HepG2 (cell line): ENCODE results near the gene KCNB1. TPM values are rescaled to one million over a fixed set of nuclear protein-coding genes. Genes with fewer than 3 reads are reported as not detected.

Source experiments
- HOXA5 ChIP-seq: sonication (generic); formaldehyde crosslinking; IDR thresholded peaks from 2 replicates; pipeline ENCODE4 v1.4.0; 2020; ENCODE audit warnings: missing genetic modification reagents
- ZFP82 ChIP-seq: sonication (generic); formaldehyde crosslinking; IDR thresholded peaks from 2 replicates; pipeline ENCODE4 v1.5.1; 2020; ENCODE audit warnings: mild to moderate bottlenecking, missing genetic modification reagents, borderline replicate concordance
- ZKSCAN5 ChIP-seq: sonication (generic); formaldehyde crosslinking; IDR thresholded peaks from 2 replicates; pipeline ENCODE4 v1.5.1; 2020; ENCODE audit warnings: mild to moderate bottlenecking, missing genetic modification reagents
- ZNF160 ChIP-seq: sonication (generic); formaldehyde crosslinking; IDR thresholded peaks from 2 replicates; pipeline ENCODE4 v1.8.0; 2022; ENCODE audit warnings: mild to moderate bottlenecking, inconsistent platforms, missing genetic modification reagents
- ZNF292 ChIP-seq: sonication (generic); formaldehyde crosslinking; IDR thresholded peaks from 2 replicates; pipeline ENCODE4 v1.8.1; 2022; ENCODE audit warnings: mild to moderate bottlenecking, low read depth, missing genetic modification reagents, borderline replicate concordance
- ZNF317 ChIP-seq: sonication (generic); formaldehyde crosslinking; IDR thresholded peaks from 2 replicates; pipeline ENCODE4 v1.5.0; 2020; ENCODE audit warnings: mild to moderate bottlenecking, missing genetic modification reagents
- ZNF34 ChIP-seq: sonication (generic); formaldehyde crosslinking; IDR thresholded peaks from 2 replicates; pipeline ENCODE4 v1.4.0; 2020; ENCODE audit warnings: mild to moderate bottlenecking, missing genetic modification reagents, borderline replicate concordance
- ZNF44 ChIP-seq: sonication (generic); formaldehyde crosslinking; IDR thresholded peaks from 2 replicates; pipeline ENCODE4 v1.5.1; 2020; ENCODE audit warnings: mild to moderate bottlenecking, missing genetic modification reagents
- ZNF570 ChIP-seq: sonication (generic); formaldehyde crosslinking; IDR thresholded peaks from 2 replicates; pipeline ENCODE4 v1.4.0; 2020; ENCODE audit warnings: mild to moderate bottlenecking, missing genetic modification reagents, borderline replicate concordance
- ZNF616 ChIP-seq: sonication (generic); formaldehyde crosslinking; IDR thresholded peaks from 2 replicates; pipeline ENCODE4 v1.5.0; 2020; ENCODE audit warnings: low read depth, mild to moderate bottlenecking, missing genetic modification reagents
- ZNF761 ChIP-seq: sonication (generic); formaldehyde crosslinking; conservative IDR thresholded peaks from 2 replicates; pipeline ENCODE4 v1.4.0; 2020; ENCODE audit warnings: mild to moderate bottlenecking, missing genetic modification reagents
- ZNF773 ChIP-seq: sonication (generic); formaldehyde crosslinking; IDR thresholded peaks from 2 replicates; pipeline ENCODE4 v1.4.0; 2020; ENCODE audit warnings: missing genetic modification reagents, borderline replicate concordance
- polyA plus RNA-seq, 8 experiments: library from polyadenylated mRNA; depleted of rRNA in 3 of 8; stranded (reverse) in 7 of 8; unstranded in 1 of 8; fragments of >200 nt; fragmentation: Illumina TruSeq in 4 of 8; extraction: Trizol in 4 of 8; gene quantifications; 2 replicates each; pipeline versions ENCODE4 v1.2.1 to v1.2.3, GENCODE V29; 2011 to 2016; ENCODE audit warnings: low read depth in 4 of 8, missing spikeins in 1 of 8, mixed read lengths in 1 of 8; ENCODE audit not compliant: insufficient read depth in 1 of 8
- total RNA-seq, 5 experiments: library from RNA; depleted of rRNA; stranded (reverse); fragments of >200 nt; fragmentation: Illumina TruSeq; extraction: Trizol; gene quantifications; 2 replicates each; pipeline ENCODE4 v1.2.3, GENCODE V29; 2016; ENCODE audit warnings: low read depth in 1 of 5
- TF ChIP-seq, protein P1 (sequence below): sonication (generic); formaldehyde crosslinking; IDR thresholded peaks from 2 replicates; pipeline ENCODE4 v1.5.0; 2020; ENCODE audit warnings: mild to moderate bottlenecking, missing genetic modification reagents
- TF ChIP-seq, protein P2 (sequence below): sonication (generic); formaldehyde crosslinking; IDR thresholded peaks from 2 replicates; pipeline ENCODE4 v1.8.0; 2022; ENCODE audit warnings: missing genetic modification reagents, mild to moderate bottlenecking, inconsistent platforms, borderline replicate concordance
- TF ChIP-seq, protein P3 (sequence below): sonication (generic); formaldehyde crosslinking; IDR thresholded peaks from 2 replicates; pipeline ENCODE4 v1.5.1; 2020; ENCODE audit warnings: missing genetic modification reagents, mild to moderate bottlenecking, borderline replicate concordance
- TF ChIP-seq, protein P4 (sequence below): sonication (generic); formaldehyde crosslinking; IDR thresholded peaks from 2 replicates; pipeline ENCODE4 v1.8.1; 2023; ENCODE audit warnings: mild to moderate bottlenecking, inconsistent platforms, moderate library complexity, missing genetic modification reagents, borderline replicate concordance
- TF ChIP-seq, protein P5 (sequence below): sonication (generic); formaldehyde crosslinking; IDR thresholded peaks from 2 replicates; pipeline ENCODE4 v1.4.0; 2020; ENCODE audit warnings: missing genetic modification reagents
- TF ChIP-seq, protein P6 (sequence below): sonication (generic); formaldehyde crosslinking; IDR thresholded peaks from 2 replicates; pipeline ENCODE4 v1.5.1; 2020; ENCODE audit warnings: missing genetic modification reagents, mild to moderate bottlenecking, borderline replicate concordance

Gene KCNB1
- total and polyA plus RNA-seq, 2 of the 13 experiments (the other 11 are each of a cell fraction or from before 2014, with no cell fraction given) = 0.02 TPM; not detected in 1

DNA sequence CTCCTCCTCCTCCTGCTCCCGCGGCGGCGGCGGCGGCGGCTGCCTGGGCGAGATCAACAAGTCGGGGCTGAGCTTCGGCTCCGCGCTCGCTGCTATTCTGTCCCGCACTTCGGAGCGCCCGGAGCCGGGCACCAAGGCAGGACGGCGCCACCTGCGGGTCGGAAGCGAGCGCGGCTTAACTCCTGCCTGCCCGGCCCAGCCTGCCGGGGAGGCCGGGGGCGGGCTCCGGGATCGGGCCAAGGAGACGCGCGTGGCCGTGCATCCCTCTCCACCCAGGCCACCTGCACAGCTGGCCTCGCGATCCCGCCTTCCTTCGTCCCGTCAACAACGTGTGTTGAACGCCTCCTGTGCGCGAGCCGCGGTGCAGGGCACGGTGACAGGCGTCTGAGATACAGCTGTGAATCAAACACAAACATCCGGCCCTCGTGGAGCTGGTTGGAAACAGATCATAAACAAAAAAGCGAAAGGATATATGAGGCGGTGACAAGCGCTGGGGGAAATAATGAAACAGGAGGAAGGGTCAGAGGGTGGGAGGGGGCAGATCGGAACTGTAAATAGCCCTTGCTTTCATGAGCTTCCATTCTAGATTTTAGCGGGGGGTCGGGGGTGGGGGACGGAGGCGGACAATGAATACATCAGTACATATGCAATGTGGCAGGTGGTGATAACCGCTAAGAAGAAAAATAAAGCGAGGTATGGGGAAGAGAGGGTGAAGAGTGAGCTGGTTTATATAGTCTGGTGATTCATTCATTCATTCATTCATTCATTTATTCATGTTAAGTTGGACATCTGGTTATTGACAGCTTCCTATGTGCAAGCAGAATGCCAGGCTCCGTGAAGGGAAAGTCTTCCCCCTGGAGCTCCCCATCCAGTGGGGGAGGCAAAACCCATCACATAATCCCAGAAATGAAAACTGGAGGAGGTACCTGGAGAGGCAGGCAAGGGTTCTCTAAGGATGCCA is 2.0 kb upstream of the KCNB1 start (continued):
- TF ChIP-seq, protein P1, sequence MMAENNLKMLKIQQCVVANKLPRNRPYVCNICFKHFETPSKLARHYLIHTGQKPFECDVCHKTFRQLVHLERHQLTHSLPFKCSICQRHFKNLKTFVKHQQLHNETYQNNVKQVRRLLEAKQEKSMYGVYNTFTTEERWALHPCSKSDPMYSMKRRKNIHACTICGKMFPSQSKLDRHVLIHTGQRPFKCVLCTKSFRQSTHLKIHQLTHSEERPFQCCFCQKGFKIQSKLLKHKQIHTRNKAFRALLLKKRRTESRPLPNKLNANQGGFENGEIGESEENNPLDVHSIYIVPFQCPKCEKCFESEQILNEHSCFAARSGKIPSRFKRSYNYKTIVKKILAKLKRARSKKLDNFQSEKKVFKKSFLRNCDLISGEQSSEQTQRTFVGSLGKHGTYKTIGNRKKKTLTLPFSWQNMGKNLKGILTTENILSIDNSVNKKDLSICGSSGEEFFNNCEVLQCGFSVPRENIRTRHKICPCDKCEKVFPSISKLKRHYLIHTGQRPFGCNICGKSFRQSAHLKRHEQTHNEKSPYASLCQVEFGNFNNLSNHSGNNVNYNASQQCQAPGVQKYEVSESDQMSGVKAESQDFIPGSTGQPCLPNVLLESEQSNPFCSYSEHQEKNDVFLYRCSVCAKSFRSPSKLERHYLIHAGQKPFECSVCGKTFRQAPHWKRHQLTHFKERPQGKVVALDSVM (CRISPR knock-in tag) = no peak
- TF ChIP-seq ZNF773 (peak; percentile 57; the same call in 1 of the 2 replicates), ZNF44 (CRISPR knock-in tag) (no peak), ZFP82 (CRISPR knock-in tag) (no peak), ZNF570 (CRISPR knock-in tag) (no peak), ZNF761 (0 out of 2 replicates have a peak, but pooled peaks have one; percentile 71), ZNF616 (CRISPR knock-in tag) (no peak), ZNF317 (CRISPR knock-in tag) (no peak), ZKSCAN5 (no peak), ZNF160 (CRISPR knock-in tag) (no peak), HOXA5 (CRISPR knock-in tag) (peak; percentile 20; the same call in 1 of the 2 replicates), ZNF292 (no peak), ZNF34 (CRISPR knock-in tag) (no peak; the same call in 1 of the 2 replicates)
- TF ChIP-seq, protein P2, sequence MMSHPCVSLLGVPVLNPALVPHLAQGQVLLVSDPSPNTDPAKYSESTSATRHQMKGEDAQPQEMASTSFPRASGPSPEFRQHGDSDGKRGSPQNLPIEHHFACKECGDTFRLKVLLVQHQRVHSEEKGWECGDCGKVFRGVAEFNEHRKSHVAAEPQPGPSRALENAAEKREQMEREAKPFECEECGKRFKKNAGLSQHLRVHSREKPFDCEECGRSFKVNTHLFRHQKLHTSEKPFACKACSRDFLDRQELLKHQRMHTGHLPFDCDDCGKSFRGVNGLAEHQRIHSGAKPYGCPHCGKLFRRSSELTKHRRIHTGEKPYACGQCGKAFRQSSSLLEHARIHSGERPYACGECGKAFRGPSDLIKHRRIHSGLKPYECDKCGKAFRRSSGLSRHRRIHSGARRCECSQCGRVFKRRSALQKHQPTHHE = no peak
- TF ChIP-seq, protein P3, sequence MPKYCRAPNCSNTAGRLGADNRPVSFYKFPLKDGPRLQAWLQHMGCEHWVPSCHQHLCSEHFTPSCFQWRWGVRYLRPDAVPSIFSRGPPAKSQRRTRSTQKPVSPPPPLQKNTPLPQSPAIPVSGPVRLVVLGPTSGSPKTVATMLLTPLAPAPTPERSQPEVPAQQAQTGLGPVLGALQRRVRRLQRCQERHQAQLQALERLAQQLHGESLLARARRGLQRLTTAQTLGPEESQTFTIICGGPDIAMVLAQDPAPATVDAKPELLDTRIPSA (CRISPR knock-in tag) = 0 out of 2 replicates have a peak, but pooled peaks have one; percentile 40
- TF ChIP-seq, protein P4, sequence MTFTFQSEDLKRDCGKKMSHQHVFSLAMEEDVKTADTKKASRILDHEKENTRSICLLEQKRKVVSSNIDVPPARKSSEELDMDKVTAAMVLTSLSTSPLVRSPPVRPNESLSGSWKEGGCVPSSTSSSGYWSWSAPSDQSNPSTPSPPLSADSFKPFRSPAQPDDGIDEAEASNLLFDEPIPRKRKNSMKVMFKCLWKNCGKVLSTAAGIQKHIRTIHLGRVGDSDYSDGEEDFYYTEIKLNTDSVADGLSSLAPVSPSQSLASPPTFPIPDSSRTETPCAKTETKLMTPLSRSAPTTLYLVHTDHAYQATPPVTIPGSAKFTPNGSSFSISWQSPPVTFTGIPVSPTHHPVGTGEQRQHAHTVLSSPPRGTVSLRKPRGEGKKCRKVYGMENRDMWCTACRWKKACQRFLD (CRISPR knock-in tag) = peak; percentile 83; the same call in 1 of the 2 replicates
- TF ChIP-seq, protein P5, sequence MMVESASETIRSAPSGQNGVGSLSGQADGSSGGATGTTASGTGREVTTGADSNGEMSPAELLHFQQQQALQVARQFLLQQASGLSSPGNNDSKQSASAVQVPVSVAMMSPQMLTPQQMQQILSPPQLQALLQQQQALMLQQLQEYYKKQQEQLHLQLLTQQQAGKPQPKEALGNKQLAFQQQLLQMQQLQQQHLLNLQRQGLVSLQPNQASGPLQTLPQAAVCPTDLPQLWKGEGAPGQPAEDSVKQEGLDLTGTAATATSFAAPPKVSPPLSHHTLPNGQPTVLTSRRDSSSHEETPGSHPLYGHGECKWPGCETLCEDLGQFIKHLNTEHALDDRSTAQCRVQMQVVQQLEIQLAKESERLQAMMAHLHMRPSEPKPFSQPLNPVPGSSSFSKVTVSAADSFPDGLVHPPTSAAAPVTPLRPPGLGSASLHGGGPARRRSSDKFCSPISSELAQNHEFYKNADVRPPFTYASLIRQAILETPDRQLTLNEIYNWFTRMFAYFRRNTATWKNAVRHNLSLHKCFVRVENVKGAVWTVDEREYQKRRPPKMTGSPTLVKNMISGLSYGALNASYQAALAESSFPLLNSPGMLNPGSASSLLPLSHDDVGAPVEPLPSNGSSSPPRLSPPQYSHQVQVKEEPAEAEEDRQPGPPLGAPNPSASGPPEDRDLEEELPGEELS (CRISPR knock-in tag) = peak; percentile 45; the same call in 1 of the 2 replicates
- TF ChIP-seq, protein P6, sequence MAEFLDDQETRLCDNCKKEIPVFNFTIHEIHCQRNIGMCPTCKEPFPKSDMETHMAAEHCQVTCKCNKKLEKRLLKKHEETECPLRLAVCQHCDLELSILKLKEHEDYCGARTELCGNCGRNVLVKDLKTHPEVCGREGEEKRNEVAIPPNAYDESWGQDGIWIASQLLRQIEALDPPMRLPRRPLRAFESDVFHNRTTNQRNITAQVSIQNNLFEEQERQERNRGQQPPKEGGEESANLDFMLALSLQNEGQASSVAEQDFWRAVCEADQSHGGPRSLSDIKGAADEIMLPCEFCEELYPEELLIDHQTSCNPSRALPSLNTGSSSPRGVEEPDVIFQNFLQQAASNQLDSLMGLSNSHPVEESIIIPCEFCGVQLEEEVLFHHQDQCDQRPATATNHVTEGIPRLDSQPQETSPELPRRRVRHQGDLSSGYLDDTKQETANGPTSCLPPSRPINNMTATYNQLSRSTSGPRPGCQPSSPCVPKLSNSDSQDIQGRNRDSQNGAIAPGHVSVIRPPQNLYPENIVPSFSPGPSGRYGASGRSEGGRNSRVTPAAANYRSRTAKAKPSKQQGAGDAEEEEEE (CRISPR knock-in tag) = no peak
